Spinal cord (tissue), 10 donors: Measurements from ENCODE around the gene MED27. TPM values are rescaled to one million over a fixed set of nuclear protein-coding genes. Genes with fewer than 3 reads are reported as not detected.

Source experiments
- DNase-seq, 6 donors: peaks; one replicate each; pipeline versions ENCODE4 v3.0.0 to v3.0.0-alpha.2; 2013 to 2015; ENCODE audit warnings: low spot score in 6 of 6, low read depth in 4 of 6
- H3K27ac ChIP-seq: one replicate; pipeline ENCODE4 v1.5.1; 2013; ENCODE audit warnings: low read depth, low read length, control low read depth
- H3K27me3 ChIP-seq: one replicate; pipeline ENCODE4 v1.6.1; 2013; ENCODE audit warnings: low read length; ENCODE audit not compliant: control insufficient read depth, insufficient read depth
- H3K36me3 ChIP-seq: one replicate; pipeline ENCODE4 v1.6.1; 2013; ENCODE audit warnings: low read length; ENCODE audit not compliant: control insufficient read depth, insufficient read depth
- H3K4me1 ChIP-seq: one replicate; pipeline ENCODE4 v1.6.1; 2013; ENCODE audit warnings: low read length; ENCODE audit not compliant: control insufficient read depth, insufficient read depth
- H3K4me3 ChIP-seq: one replicate; pipeline ENCODE4 v1.5.1; 2013; ENCODE audit warnings: low read depth, low read length, control low read depth
- H3K9me3 ChIP-seq: one replicate; pipeline ENCODE4 v1.6.1; 2013; ENCODE audit warnings: low read length; ENCODE audit not compliant: control insufficient read depth, insufficient read depth
- WGBS: methylation state at CpG from one replicate; pipeline ENCODE4 v1.1.5; 2013; ENCODE audit warnings: missing lambda C conversion rate; ENCODE audit not compliant: insufficient coverage; 5-methylcytosine and 5-hydroxymethylcytosine counted together
- polyA plus RNA-seq, 2 donors: library from polyadenylated mRNA; unstranded; fragments of 120-200 nt; gene quantifications; one replicate each; pipeline ENCODE4 v1.2.1, GENCODE V29; 2013; ENCODE audit not compliant: insufficient read length in 2 of 2
- total RNA-seq, 2 donors: library from RNA; depleted of rRNA in 1 of 2; stranded (reverse); fragments of 120-200 nt in 1 of 2; fragments of >200 nt in 1 of 2; gene quantifications; one replicate each; pipeline versions ENCODE4 v1.2.3 to v1.2.4, GENCODE V29; 2013 to 2014
- donor health status: healthy.

Gene MED27
- total and polyA plus RNA-seq, 4 donors = 13.9 to 27.8 (median 25.8) TPM

DNA sequence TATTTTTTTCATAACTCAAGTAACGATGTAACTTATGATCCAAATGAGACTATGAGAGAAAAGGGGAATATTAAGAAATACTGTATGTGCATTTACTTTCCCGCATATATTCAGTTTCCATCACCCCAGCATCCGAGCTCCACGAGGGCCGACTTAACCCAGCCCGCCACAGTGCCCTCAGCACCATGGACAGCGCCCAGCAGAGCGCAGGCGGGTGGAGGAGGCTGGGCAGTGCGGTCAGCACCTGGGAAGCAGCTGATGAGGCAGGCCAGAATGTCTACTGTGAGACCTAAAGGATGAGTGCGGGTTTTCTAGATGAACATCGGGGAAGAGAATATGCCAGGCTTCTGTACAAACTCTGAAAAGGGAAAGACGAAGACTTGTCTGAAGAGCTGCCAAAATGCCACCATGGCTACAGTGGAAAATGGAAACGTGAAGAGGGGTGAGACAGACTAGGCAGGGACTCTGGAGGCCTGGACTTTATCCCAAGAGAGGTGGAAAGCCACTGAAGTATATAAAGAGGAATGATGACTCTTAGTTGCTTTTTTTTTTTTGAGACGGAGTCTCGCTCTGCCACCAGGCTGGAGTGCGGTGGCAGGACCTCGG lies 34.5 kb upstream of the MED27 start:
- peak in 5 of 6 donors; percentile 21 to 81 (median 51) for DNase-seq
- Histone ChIP-seq H3K4me1 (no peaks in the 10 kb centered on the region), H3K27ac (no peak overlapping the region), H3K36me3 (no peaks in the 10 kb centered on the region), H3K27me3 (peaks cover 10% of the 10 kb centered on the region), H3K9me3 (no peaks in the 10 kb centered on the region), H3K4me3 (no peak overlapping the region)
- WGBS = 35% methylated on average over 14 of the region's 18 CpGs

DNA sequence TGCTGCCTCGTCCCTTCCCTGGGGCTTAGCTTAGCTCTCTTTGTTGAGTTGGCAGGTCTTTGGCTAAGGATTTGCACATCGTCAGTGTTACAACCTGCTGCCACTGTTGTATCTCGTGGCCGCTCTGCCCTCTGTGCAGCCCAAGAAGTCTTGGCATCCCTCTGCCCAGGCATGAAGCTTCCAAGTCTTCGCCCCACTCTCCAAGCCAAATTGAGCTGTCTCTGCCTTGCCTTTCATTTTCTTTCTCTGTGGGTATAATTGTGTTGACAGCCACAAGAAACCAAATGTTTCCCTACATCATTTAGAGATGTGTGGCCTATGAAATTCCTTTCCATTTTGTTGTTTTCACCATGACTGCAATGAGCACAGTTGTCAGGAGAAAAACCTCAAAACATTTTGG lies 29.6 kb upstream of the MED27 start:
- H3K4me3 ChIP-seq = no peak overlapping the region
- no peaks in the 10 kb centered on the region for H3K4me1 ChIP-seq
- H3K9me3 ChIP-seq = no peaks in the 10 kb centered on the region
- WGBS = 46% methylated on average over 4 of the region's 5 CpGs
- H3K27me3 ChIP-seq = peaks cover 11% of the 10 kb centered on the region
- H3K27ac ChIP-seq = no peak overlapping the region
- peak in 1 of 6 donors; percentile 74 for DNase-seq
- no peaks in the 10 kb centered on the region for H3K36me3 ChIP-seq

GRCh38 chr9:132108728-132109127 lies 29.1 kb upstream of the MED27 start:
- H3K4me1 ChIP-seq = no peaks in the 10 kb centered on the region
- peaks cover 8% of the 10 kb centered on the region for H3K27me3 ChIP-seq
- H3K27ac ChIP-seq = no peak overlapping the region
- no peak overlapping the region for H3K4me3 ChIP-seq
- no peak for DNase-seq
- no peaks in the 10 kb centered on the region for H3K36me3 ChIP-seq
- WGBS = 63% methylated on average over 5 of the region's 7 CpGs
- H3K9me3 ChIP-seq = no peaks in the 10 kb centered on the region

- Histone ChIP-seq H3K4me3 (no peak overlapping the region), H3K4me1 (no peaks in the 10 kb centered on the region), H3K27me3 (peaks cover 6% of the 10 kb centered on the region), H3K36me3 (no peaks in the 10 kb centered on the region), H3K9me3 (peaks cover 3% of the 10 kb centered on the region), H3K27ac (no peak overlapping the region)
- DNase-seq = no peak
- WGBS = 45% methylated on average over 5 of the region's 8 CpGs
These were observed 20.2 kb upstream of the MED27 start for GRCh38 chr9:132099741-132100407.

DNA sequence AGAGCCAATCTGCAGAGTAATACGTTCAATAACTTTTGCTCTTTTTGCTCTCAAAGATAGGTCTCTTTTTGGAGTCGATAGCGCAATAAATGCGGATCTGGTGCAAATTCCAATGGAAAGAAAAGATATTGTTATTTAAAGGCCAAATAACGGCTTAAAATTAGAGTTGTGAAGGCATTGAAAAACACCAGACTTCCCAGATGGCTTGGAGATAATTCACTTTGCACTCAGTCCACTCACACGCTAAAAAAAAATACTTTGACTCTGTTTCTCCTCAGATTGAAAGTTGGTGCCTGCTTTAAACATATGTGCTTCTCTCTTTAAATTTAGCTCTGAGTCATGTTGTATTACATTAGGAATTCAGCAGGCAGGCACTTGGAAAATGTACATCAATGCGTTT lies 19.5 kb upstream of the MED27 start:
- H3K27ac ChIP-seq = no peak overlapping the region

DNA sequence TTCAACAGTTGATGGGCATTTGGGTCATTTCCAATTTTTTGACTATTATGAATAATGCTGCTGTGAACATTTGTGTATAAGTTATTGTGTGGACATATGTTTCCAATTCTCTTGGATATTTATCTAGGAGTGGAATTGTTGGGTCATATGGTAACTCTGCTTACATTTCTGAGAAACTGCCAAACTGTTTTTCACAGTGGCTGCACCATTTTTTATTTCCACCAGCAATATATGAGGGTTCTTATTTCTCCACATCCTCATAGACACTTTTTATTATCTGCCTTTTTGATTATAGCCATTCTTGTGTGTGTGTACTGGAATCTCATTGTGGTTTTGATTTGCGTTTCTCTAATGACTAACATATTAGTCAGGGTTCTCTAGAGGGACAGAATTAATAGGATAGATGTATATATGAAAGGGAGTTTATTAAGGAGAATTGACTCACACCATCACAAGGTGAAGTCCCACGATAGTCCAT lies 14.7 kb upstream of the MED27 start:
- no peaks in the 10 kb centered on the region for H3K36me3 ChIP-seq
- no peaks in the 10 kb centered on the region for H3K4me1 ChIP-seq
- WGBS = 80% methylated on average over 1 of the region's 2 CpGs
- no peaks in the 10 kb centered on the region for H3K9me3 ChIP-seq
- H3K27me3 ChIP-seq = peaks cover 3% of the 10 kb centered on the region
- no peak overlapping the region for H3K27ac ChIP-seq
- no peak overlapping the region for H3K4me3 ChIP-seq
- no peak for DNase-seq

More for the DNA sequence above, 19.5 kb upstream of the MED27 start:
- Histone ChIP-seq H3K9me3 (peaks cover 3% of the 10 kb centered on the region), H3K4me3 (no peak overlapping the region), H3K27me3 (peaks cover 3% of the 10 kb centered on the region), H3K4me1 (no peaks in the 10 kb centered on the region), H3K36me3 (no peaks in the 10 kb centered on the region)
- WGBS = 97% methylated on average over 4 of the region's 7 CpGs
- peak in 1 of 6 donors; percentile 82 for DNase-seq

DNA sequence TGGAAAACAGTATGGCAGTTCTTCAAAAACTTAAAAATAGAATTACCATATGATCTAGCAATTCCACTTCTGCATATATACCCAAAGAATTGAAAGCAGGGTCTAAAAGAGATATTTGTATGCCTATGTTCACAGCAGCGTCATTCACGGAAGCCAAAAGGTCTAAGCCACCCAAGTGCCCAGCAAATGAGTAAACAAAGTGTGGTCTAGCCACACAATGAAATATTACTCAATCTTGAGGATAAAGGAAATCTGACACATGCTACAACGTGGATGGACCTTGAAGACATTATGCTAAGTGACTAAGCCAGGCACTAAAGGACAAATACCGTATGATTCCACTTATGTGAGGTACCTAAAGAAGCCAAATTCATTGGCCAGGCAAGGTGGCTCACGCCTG lies 11.1 kb upstream of the MED27 start:
- Histone ChIP-seq H3K4me1 (no peaks in the 10 kb centered on the region), H3K36me3 (no peaks in the 10 kb centered on the region), H3K27me3 (no peaks in the 10 kb centered on the region), H3K4me3 (no peak overlapping the region), H3K9me3 (no peaks in the 10 kb centered on the region), H3K27ac (no peak overlapping the region)
- WGBS = 40% methylated on average over 1 of the region's 5 CpGs
- DNase-seq = no peak

DNA sequence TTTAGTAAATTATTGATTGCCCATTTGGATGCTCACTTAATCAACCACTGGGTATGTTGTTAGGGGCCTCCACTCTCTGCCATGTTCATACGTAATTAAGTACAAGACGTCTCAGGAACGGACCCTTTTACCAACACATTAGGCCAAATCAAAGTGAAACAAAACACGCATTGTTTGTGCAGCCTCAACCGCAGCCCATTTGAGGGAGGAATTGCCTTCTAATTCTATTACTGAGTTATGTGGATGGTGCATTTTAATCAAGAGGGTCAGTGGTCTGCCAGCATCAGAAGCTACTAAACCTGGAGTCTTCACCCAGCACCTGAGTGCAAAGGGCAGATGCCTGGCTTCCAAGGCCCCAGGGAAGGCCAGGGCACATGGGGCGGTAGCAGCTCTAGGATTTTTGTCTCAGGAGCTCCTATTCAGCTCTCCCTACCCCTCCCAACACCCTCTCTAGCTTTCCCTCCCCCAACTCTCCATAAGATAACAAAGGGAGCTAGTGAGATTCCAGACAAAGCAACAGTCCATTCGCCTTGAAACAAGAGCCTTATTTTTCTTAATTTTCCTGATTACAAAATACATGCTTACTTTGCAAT lies 7.9 kb upstream of the MED27 start:
- Histone ChIP-seq H3K4me1 (no peaks in the 10 kb centered on the region), H3K36me3 (no peaks in the 10 kb centered on the region), H3K27me3 (no peaks in the 10 kb centered on the region), H3K9me3 (no peaks in the 10 kb centered on the region), H3K27ac (no peak overlapping the region), H3K4me3 (no peak overlapping the region)
- DNase-seq = no peak
- WGBS = 61% methylated on average over 2 of the region's 7 CpGs

DNA sequence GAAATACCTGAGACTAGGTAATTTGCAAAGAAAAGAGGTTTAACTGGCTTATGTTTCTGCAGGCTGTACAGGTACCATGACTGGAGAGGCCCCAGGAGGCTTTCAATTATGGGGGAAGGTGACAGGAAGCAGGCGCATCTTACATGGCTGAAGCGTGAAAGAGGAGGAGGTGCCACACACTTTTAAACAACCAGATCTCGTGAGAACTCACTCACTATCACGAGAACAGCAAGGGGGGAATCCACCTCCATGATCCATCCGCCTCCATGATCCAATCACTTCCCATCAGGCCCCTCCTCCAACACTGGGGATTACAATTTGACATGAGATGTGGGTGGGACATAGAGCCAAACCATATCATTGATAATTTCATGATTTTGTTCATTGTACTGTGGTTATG lies 2.5 kb upstream of the MED27 start:
- H3K27me3 ChIP-seq = no peaks in the 10 kb centered on the region
- no peak overlapping the region for H3K4me3 ChIP-seq
- H3K9me3 ChIP-seq = no peaks in the 10 kb centered on the region
- WGBS = 100% methylated on average over 2 of the region's 5 CpGs
- no peak overlapping the region for H3K27ac ChIP-seq
- DNase-seq = no peak
- peaks cover 11% of the 10 kb centered on the region for H3K4me1 ChIP-seq
- H3K36me3 ChIP-seq = no peaks in the 10 kb centered on the region
